OCI-LY3 (cell line): ENCODE data around the gene FSIP1.

ENCODE experiments used
- H2AFZ ChIP-seq: fragments of 200-600, 300-600 bp; shearing (Covaris generic); 2 replicates; pipeline ENCODE4 v1.6.0; 2014; ENCODE audit warnings: antibody characterized with exemption, low read depth, low read length
- H3K27ac ChIP-seq: fragments of 200-600, 300-600 bp; sonication (generic); 2 replicates; pipeline ENCODE4 v1.5.1; 2014; ENCODE audit warnings: mild to moderate bottlenecking, low read length, moderate library complexity, mixed read lengths
- H3K27me3 ChIP-seq: fragments of 200-600, 300-600 bp; sonication (generic); 2 replicates; pipeline ENCODE4 v1.6.1; 2014; ENCODE audit warnings: low read depth, low read length, mixed read lengths
- H3K36me3 ChIP-seq: fragments of 200-600, 300-600 bp; sonication (generic); replicated peaks from 2 replicates; pipeline ENCODE3; 2014; ENCODE audit warnings: low read depth, low read length, mixed read lengths
- H3K4me1 ChIP-seq: fragments of 300-600, 200-600 bp; sonication (generic); 2 replicates; pipeline ENCODE4 v1.6.1; 2014; ENCODE audit warnings: low read length, mixed read lengths
- H3K4me2 ChIP-seq: fragments of 200-600, 300-600 bp; sonication (generic); 2 replicates; pipeline ENCODE4 v1.6.1; 2014; ENCODE audit warnings: low read length, mixed read lengths
- H3K4me3 ChIP-seq: fragments of 300-600, 200-600 bp; sonication (generic); 2 replicates; pipeline ENCODE4 v1.5.1; 2014; ENCODE audit warnings: antibody characterized with exemption, mild to moderate bottlenecking, low read length, moderate library complexity
- H3K79me2 ChIP-seq: fragments of 300-600, 200-600 bp; shearing (Covaris generic); 2 replicates; pipeline ENCODE4 v1.6.1; 2014; ENCODE audit warnings: mild to moderate bottlenecking, low read length, mixed read lengths
- H3K9ac ChIP-seq: fragments of 300-600, 200-600 bp; shearing (Covaris generic); 2 replicates; pipeline ENCODE4 v1.6.0; 2014; ENCODE audit warnings: mild to moderate bottlenecking, low read length, moderate library complexity
- H3K9me3 ChIP-seq: fragments of 200-600, 300-600 bp; shearing (Covaris generic); 2 replicates; pipeline ENCODE4 v1.6.1; 2014; ENCODE audit warnings: low read length, mixed read lengths; ENCODE audit not compliant: insufficient read depth
- H4K20me1 ChIP-seq: fragments of 200-600, 300-600 bp; sonication (generic); 2 replicates; pipeline ENCODE4 v1.6.1; 2016; ENCODE audit warnings: low read length, mixed read lengths; ENCODE audit not compliant: insufficient read depth
- EZH2phosphoT487 ChIP-seq: fragments of 200-600 bp; shearing (Covaris generic); IDR thresholded peaks from 2 replicates; pipeline ENCODE4 v1.6.1; 2018; ENCODE audit warnings: antibody characterized with exemption, mixed run types, low read depth
- TF ChIP-seq, protein P1 (sequence below): fragments of 200-600, 300-600 bp; sonication (generic); IDR thresholded peaks from 2 replicates; pipeline ENCODE4 v1.5.1; 2014; ENCODE audit warnings: antibody characterized with exemption, low read length, low read depth

FSIP1 gene

GRCh38 chr15:39792844-39793335 is 10.2 kb upstream of the FSIP1 start:
- Histone ChIP-seq H3K4me1 (peaks cover 20% of the 10 kb centered on the region), H3K4me2 (no peak overlapping the region)

DNA sequence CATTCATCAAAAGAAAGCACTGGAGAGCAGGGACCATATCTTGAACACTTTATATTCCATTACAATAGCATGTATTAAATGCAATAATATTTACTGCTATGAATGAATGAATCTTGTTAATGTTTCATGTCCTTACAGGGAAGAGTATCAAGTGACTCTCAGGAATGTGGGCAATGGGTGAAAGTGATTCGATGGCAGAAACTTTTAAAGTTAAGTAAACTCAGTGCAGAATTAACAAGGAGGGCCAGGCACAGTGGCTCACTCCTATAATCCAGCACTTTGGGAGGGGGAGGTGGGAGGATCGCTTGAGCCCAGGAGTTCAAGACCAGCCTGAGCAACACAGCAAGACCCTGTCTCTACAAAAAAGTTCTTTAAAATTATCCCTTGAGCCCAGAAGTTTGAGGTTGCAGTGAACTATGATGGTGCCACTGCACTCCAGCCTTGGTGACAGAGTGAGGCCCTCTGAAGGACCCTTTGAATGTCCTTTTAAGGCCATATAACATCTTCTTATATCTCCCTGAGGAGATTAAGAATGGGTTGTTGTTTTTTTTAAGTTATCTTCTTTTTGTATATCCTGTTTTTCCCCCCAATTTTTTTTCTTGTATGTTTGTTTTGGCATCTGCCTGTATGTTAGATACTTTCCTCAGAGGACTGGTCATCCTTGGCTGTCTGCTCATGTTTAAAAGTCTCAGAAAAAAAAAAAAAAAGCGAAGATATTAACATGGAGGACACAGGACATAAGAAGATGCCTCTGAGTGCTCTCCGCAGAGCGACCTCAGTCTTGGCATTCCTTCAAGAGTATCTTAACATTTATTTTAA is 9.6 kb upstream of the FSIP1 start:
- Histone ChIP-seq H3K27ac (no peak overlapping the region), H3K9me3 (no peaks in the 10 kb centered on the region), H3K9ac (no peak overlapping the region), H3K4me2 (no peak overlapping the region), H2AFZ (no peak overlapping the region), H4K20me1 (no peaks in the 10 kb centered on the region), H3K4me3 (no peak overlapping the region), H3K79me2 (no peaks in the 10 kb centered on the region), H3K27me3 (no peaks in the 10 kb centered on the region), H3K4me1 (peaks cover 22% of the 10 kb centered on the region), H3K36me3 (no peaks in the 10 kb centered on the region)
- no peak for TF ChIP-seq EZH2phosphoT487
- TF ChIP-seq, protein P1, sequence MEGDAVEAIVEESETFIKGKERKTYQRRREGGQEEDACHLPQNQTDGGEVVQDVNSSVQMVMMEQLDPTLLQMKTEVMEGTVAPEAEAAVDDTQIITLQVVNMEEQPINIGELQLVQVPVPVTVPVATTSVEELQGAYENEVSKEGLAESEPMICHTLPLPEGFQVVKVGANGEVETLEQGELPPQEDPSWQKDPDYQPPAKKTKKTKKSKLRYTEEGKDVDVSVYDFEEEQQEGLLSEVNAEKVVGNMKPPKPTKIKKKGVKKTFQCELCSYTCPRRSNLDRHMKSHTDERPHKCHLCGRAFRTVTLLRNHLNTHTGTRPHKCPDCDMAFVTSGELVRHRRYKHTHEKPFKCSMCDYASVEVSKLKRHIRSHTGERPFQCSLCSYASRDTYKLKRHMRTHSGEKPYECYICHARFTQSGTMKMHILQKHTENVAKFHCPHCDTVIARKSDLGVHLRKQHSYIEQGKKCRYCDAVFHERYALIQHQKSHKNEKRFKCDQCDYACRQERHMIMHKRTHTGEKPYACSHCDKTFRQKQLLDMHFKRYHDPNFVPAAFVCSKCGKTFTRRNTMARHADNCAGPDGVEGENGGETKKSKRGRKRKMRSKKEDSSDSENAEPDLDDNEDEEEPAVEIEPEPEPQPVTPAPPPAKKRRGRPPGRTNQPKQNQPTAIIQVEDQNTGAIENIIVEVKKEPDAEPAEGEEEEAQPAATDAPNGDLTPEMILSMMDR, result no peak

More at GRCh38 chr15:39792844-39793335, 10.2 kb upstream of the FSIP1 start:
- H3K9ac ChIP-seq, result no peak overlapping the region
- H4K20me1 ChIP-seq, result no peaks in the 10 kb centered on the region
- no peaks in the 10 kb centered on the region for H3K27me3 ChIP-seq
- H3K36me3 ChIP-seq, result no peaks in the 10 kb centered on the region
- H3K79me2 ChIP-seq, result no peaks in the 10 kb centered on the region
- TF ChIP-seq, protein P1, result no peak
- H2AFZ ChIP-seq, result no peak overlapping the region
- H3K4me3 ChIP-seq, result no peak overlapping the region
- no peaks in the 10 kb centered on the region for H3K9me3 ChIP-seq
- no peak overlapping the region for H3K27ac ChIP-seq

DNA sequence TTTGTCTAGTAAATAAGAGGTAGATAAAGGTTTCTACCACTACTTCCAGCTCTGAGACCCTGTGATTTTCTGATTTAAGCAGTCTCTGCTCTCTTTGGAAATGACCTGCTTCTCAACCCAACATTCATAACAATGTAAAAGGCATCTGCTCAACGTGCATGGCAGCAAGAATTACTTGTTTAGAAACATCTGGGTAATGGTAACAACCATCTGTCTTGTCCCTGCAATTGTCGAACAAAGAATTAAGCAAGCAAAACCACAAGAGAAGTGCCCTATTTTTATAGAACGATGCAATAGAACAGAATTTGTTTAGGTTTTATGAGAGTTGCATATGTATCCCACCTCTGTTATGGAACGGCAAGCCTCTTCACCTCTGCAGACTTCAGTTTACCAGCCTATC is 7.1 kb upstream of the FSIP1 start:
- peaks cover 29% of the 10 kb centered on the region for H3K4me1 ChIP-seq
- H3K79me2 ChIP-seq, result no peaks in the 10 kb centered on the region

More for the DNA sequence above, 7.1 kb upstream of the FSIP1 start:
- Histone ChIP-seq H3K4me3 (no peak overlapping the region), H3K27me3 (no peaks in the 10 kb centered on the region), H4K20me1 (no peaks in the 10 kb centered on the region), H3K4me2 (no peak overlapping the region), H2AFZ (no peak overlapping the region), H3K9ac (no peak overlapping the region), H3K36me3 (no peaks in the 10 kb centered on the region), H3K27ac (no peak overlapping the region), H3K9me3 (no peaks in the 10 kb centered on the region)
- TF ChIP-seq EZH2phosphoT487, result no peak
- TF ChIP-seq, protein P1, result no peak
